MCF 10A (cell line): Measurements from ENCODE around the gene CASP2. TPM values are rescaled to one million over a fixed set of nuclear protein-coding genes. Genes with fewer than 3 reads are reported as not detected.

ENCODE experiments used
- BruUV-seq: library from RNA; stranded (reverse); fragments of 400-500 nt; replicated peaks from 2 replicates; lab custom pipeline; 2021; lab: Mats Ljungman, UMichigan
- CTCF ChIA-PET: fragments of 300-600 bp; sonication (Branson Sonifier 250); formaldehyde crosslinking; extraction: SDS; loops from one replicate; lab custom pipeline; 2021; ENCODE audit warnings: antibody characterized with exemption, inconsistent platforms; lab: Yijun Ruan, JAX
- POLR2A ChIA-PET: fragments of 300-600, 350-650 bp; sonication (Branson Sonifier 250); formaldehyde crosslinking; extraction: SDS; loops from one replicate; lab custom pipeline; 2020; ENCODE audit warnings: antibody characterized with exemption, inconsistent platforms; lab: Yijun Ruan, JAX
- DNase-seq: peaks from one replicate; pipeline ENCODE4 v3.0.0-alpha.2; 2018; ENCODE audit not compliant: unreplicated experiment
- H3K27ac Mint-ChIP-seq: one replicate; pipeline ENCODE4 v1.8.0; 2022; ENCODE audit warnings: mild to moderate bottlenecking, low read depth, mixed read lengths; ENCODE audit not compliant: unreplicated experiment
- H3K27me3 Mint-ChIP-seq: one replicate; pipeline ENCODE4 v1.8.0; 2022; ENCODE audit warnings: mixed read lengths; ENCODE audit not compliant: insufficient read depth, unreplicated experiment
- H3K36me3 Mint-ChIP-seq: one replicate; pipeline ENCODE4 v1.8.0; 2022; ENCODE audit warnings: mild to moderate bottlenecking, moderate library complexity, mixed read lengths; ENCODE audit not compliant: insufficient read depth, unreplicated experiment
- H3K4me1 Mint-ChIP-seq: one replicate; pipeline ENCODE4 v1.8.0; 2022; ENCODE audit warnings: mixed read lengths; ENCODE audit not compliant: insufficient read depth, unreplicated experiment
- H3K4me3 Mint-ChIP-seq: one replicate; pipeline ENCODE4 v1.8.0; 2022; ENCODE audit warnings: mild to moderate bottlenecking, moderate library complexity, mixed read lengths; ENCODE audit not compliant: unreplicated experiment
- H3K9me3 Mint-ChIP-seq: one replicate; pipeline ENCODE4 v1.8.0; 2022; ENCODE audit warnings: mixed read lengths; ENCODE audit not compliant: unreplicated experiment
- intact Hi-C: fragments of 100-400 bp; cut with micrococcal nuclease; formaldehyde crosslinking; loops from 2 replicates; pipeline ENCODE4 v1.14.1; 2022
- total RNA-seq: library from RNA; stranded (reverse); gene quantifications from 2 replicates; pipeline ENCODE4 v1.2.3, GENCODE V29; 2022
- TF ChIP-seq, protein P1 (sequence below): fragments of 200-600 bp; IDR thresholded peaks from one replicate; pipeline ENCODE4 v1.8.0; 2022; ENCODE audit warnings: antibody characterized with exemption, mild to moderate bottlenecking; ENCODE audit not compliant: unreplicated experiment

Gene CASP2
- total RNA-seq, 1 experiment from 2014 or later, result 15.1 TPM

DNA sequence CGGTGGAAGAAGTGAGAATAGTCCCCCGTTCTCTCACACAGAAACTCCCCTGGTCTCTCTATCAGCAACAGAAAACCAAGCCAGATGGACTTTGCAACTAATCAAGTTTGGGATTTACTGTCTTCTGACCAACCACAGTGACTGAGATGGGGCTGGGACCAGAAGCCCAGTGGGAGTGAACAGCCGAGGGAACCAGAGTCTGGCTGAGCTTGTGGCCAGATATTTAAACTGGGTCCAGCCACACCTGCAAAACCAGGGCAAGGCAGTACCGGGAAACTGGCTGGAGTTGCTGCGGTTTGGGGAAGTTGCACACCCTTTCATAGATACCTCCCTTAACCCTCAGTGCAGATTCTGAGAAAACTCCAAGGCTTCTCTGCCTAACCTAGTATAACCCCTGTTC, 18.9 kb upstream of the CASP2 start:
- intact Hi-C loops, result no loop called here
- POLR2A ChIA-PET, result no interaction called here
- peaks cover 13% of the 10 kb centered on the region for H3K4me1 Mint-ChIP-seq
- TF ChIP-seq, protein P1, sequence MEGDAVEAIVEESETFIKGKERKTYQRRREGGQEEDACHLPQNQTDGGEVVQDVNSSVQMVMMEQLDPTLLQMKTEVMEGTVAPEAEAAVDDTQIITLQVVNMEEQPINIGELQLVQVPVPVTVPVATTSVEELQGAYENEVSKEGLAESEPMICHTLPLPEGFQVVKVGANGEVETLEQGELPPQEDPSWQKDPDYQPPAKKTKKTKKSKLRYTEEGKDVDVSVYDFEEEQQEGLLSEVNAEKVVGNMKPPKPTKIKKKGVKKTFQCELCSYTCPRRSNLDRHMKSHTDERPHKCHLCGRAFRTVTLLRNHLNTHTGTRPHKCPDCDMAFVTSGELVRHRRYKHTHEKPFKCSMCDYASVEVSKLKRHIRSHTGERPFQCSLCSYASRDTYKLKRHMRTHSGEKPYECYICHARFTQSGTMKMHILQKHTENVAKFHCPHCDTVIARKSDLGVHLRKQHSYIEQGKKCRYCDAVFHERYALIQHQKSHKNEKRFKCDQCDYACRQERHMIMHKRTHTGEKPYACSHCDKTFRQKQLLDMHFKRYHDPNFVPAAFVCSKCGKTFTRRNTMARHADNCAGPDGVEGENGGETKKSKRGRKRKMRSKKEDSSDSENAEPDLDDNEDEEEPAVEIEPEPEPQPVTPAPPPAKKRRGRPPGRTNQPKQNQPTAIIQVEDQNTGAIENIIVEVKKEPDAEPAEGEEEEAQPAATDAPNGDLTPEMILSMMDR, result no peak
- H3K9me3 Mint-ChIP-seq, result no peaks in the 10 kb centered on the region
- BruUV-seq, result no TSS peak
- CTCF ChIA-PET, result interaction anchor here (0.6 to 0.7 kb wide), 2 partner anchors 16 to 146 kb away, joined by 3 read pairs; no protein-coding TSS in a partner anchor
- no peak overlapping the region for H3K27ac Mint-ChIP-seq
- H3K4me3 Mint-ChIP-seq, result no peak overlapping the region
- H3K36me3 Mint-ChIP-seq, result peaks cover 46% of the 10 kb centered on the region
- no peaks in the 10 kb centered on the region for H3K27me3 Mint-ChIP-seq
- DNase-seq, result no peak

DNA sequence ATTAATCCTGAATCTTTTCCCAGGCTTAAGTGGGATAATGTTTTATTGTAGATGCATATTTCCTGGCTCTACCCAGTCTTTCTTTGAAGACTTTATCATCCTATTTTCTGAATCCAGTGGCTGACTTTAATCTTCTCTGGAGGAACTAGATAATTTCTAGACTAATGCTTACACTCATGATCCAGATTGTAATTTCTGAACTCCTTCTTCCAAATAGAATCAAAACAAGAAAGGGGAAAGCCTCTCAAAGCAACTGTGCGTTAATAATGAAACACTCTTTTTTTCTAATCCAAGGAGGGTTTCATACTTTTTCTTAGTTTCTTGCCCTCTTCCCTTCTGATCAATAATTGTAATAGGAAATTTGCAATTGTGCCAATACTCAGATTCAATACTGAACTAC, 16.9 kb upstream of the CASP2 start:
- POLR2A ChIA-PET, result interaction anchor here (1.2 kb wide), 1 partner anchor 8 kb away, joined by 10 read pairs; the partner anchor contains the start of gene GSTK1
- CTCF ChIA-PET, result interaction anchor here (1.7 kb wide), 1 partner anchor 29 kb away, joined by 8 read pairs; no protein-coding TSS in a partner anchor
- H3K4me3 Mint-ChIP-seq, result no peak overlapping the region
- no peak overlapping the region for H3K27ac Mint-ChIP-seq
- H3K9me3 Mint-ChIP-seq, result no peaks in the 10 kb centered on the region
- H3K27me3 Mint-ChIP-seq, result no peaks in the 10 kb centered on the region
- TF ChIP-seq, protein P1, result no peak
- peaks cover 35% of the 10 kb centered on the region for H3K36me3 Mint-ChIP-seq
- BruUV-seq, result no TSS peak
- DNase-seq, result no peak
- intact Hi-C loops, result no loop called here
- H3K4me1 Mint-ChIP-seq, result no peaks in the 10 kb centered on the region

- POLR2A ChIA-PET, result interaction anchor here (0.6 to 1.1 kb wide), 3 partner anchors 9 to 135 kb away, joined by 3 to 6 read pairs (median 4); partner anchors contain the start of gene GSTK1
Measured at GRCh38 chr7:143272871-143273270, 15.3 kb upstream of the CASP2 start.

More at GRCh38 chr7:143272871-143273270, 15.3 kb upstream of the CASP2 start:
- TF ChIP-seq, protein P1, result no peak
- no peak for DNase-seq
- no TSS peak for BruUV-seq
- no peak overlapping the region for H3K4me3 Mint-ChIP-seq
- H3K27ac Mint-ChIP-seq, result no peak overlapping the region
- CTCF ChIA-PET, result interaction anchor here (0.6 to 1.7 kb wide), 2 partner anchors 27 to 41 kb away, joined by 3 to 8 read pairs; no protein-coding TSS in a partner anchor
- no peaks in the 10 kb centered on the region for H3K9me3 Mint-ChIP-seq
- H3K27me3 Mint-ChIP-seq, result no peaks in the 10 kb centered on the region
- H3K36me3 Mint-ChIP-seq, result peaks cover 24% of the 10 kb centered on the region
- intact Hi-C loops, result no loop called here
- no peaks in the 10 kb centered on the region for H3K4me1 Mint-ChIP-seq
